ENCODE results near the gene MAN2B1.

DNA sequence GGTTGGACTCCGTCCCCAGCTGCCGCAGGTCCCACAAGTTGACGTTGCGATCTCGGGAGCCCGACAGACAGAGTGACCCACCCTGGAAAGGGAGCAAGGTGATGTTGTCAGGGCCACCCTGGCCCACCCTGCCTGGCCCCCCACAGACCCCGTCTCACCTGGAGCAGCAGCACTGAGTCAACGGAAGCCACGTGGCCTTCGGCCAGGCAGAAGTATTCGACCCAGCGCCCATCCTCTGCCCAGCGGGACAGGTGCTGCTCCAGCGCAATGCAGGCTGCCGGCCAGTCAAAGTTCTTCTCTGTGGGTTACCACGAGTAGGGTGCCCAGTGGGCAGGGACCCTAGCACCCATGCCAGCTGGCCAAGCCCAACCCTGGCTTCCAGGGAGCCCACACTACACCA lies 28.1 kb upstream of the MAN2B1 start:
- TF ChIP-seq, protein P1, sequence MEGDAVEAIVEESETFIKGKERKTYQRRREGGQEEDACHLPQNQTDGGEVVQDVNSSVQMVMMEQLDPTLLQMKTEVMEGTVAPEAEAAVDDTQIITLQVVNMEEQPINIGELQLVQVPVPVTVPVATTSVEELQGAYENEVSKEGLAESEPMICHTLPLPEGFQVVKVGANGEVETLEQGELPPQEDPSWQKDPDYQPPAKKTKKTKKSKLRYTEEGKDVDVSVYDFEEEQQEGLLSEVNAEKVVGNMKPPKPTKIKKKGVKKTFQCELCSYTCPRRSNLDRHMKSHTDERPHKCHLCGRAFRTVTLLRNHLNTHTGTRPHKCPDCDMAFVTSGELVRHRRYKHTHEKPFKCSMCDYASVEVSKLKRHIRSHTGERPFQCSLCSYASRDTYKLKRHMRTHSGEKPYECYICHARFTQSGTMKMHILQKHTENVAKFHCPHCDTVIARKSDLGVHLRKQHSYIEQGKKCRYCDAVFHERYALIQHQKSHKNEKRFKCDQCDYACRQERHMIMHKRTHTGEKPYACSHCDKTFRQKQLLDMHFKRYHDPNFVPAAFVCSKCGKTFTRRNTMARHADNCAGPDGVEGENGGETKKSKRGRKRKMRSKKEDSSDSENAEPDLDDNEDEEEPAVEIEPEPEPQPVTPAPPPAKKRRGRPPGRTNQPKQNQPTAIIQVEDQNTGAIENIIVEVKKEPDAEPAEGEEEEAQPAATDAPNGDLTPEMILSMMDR (IDR thresholded peaks at IDR 0.05), result no peak
- no peak for TF ChIP-seq POLR2A (IDR thresholded peaks at IDR 0.05)

All from Peyer's patch (tissue), 4 donors.